Uterus (tissue), 4 donors: ENCODE measurements around the gene REV1. TPM values are rescaled to one million over a fixed set of nuclear protein-coding genes. Genes with fewer than 3 reads are reported as not detected.
"Not testable (repeated sequence)": the region's sequence is repeated elsewhere in the genome, so short reads cannot be mapped to it uniquely, and the experiment has no call there.

Experiments
- DNase-seq, 2 donors: peaks; one replicate each; pipeline ENCODE4 v3.0.0-alpha.2; 2019 to 2020
- H3K27ac ChIP-seq, 2 donors: fragments of 200-600 bp; sonication (generic); 1 replicate in 1 of 2; 2 replicates in 1 of 2; pipeline ENCODE4 v1.5.1; 2016 to 2018
- H3K27me3 ChIP-seq, 2 donors: fragments of 200-600 bp; sonication (generic); one replicate each; pipeline ENCODE4 v1.5.1; 2018 to 2019; ENCODE audit warnings: control low read depth in 1 of 2
- H3K36me3 ChIP-seq, 2 donors: fragments of 200-600 bp; sonication (generic); one replicate each; pipeline ENCODE4 v1.5.1; 2019; ENCODE audit warnings: control low read depth in 1 of 2
- H3K4me1 ChIP-seq, 2 donors: fragments of 200-600 bp; sonication (generic); one replicate each; pipeline ENCODE4 v1.5.1; 2018 to 2019; ENCODE audit warnings: control low read depth in 1 of 2
- H3K4me3 ChIP-seq, 2 donors: fragments of 200-600 bp; sonication (generic); 1 replicate in 1 of 2; 2 replicates in 1 of 2; pipeline ENCODE4 v1.5.1; 2018 to 2019; ENCODE audit warnings: mild to moderate bottlenecking in 1 of 2
- H3K9me3 ChIP-seq, 2 donors: fragments of 200-600 bp; sonication (generic); one replicate each; pipeline ENCODE4 v1.5.1; 2019; ENCODE audit warnings: control low read depth in 1 of 2
- POLR2A ChIP-seq, 2 donors: fragments of 450-650 bp; IDR thresholded peaks; one replicate each; pipeline ENCODE4 v1.6.1; 2016; ENCODE audit warnings: antibody characterized with exemption in 2 of 2, mild to moderate bottlenecking in 1 of 2, moderate library complexity in 1 of 2
- intact Hi-C: fragments of 100-400 bp; cut with DNase I; formaldehyde crosslinking; loops from one replicate; pipeline ENCODE4 v1.15.1; 2023; ENCODE audit warnings: low total_unique reads
- total RNA-seq, 4 donors: library from RNA; depleted of rRNA in 3 of 4; stranded (reverse); fragments of >200 nt in 3 of 4; gene quantifications; one replicate each; pipeline versions ENCODE4 v1.1.0 to v1.2.4, GENCODE V29; 2014 to 2023
- TF ChIP-seq, protein P1 (sequence below), 4 experiments: fragments of 200-600 bp in 2 of 4; fragments of 450-650 bp in 2 of 4; sonication (generic) in 2 of 4; IDR thresholded peaks; one replicate each; pipeline ENCODE4 v1.5.1; 2016 to 2019; ENCODE audit warnings: antibody characterized with exemption in 4 of 4, mild to moderate bottlenecking in 2 of 4, moderate library complexity in 1 of 4
- donor health status: DM: yes; HTN: yes; CAD: no.

The REV1 gene
- total RNA-seq, 4 donors from 2014 or later: 20.7 to 132 (median 65.4) TPM

DNA sequence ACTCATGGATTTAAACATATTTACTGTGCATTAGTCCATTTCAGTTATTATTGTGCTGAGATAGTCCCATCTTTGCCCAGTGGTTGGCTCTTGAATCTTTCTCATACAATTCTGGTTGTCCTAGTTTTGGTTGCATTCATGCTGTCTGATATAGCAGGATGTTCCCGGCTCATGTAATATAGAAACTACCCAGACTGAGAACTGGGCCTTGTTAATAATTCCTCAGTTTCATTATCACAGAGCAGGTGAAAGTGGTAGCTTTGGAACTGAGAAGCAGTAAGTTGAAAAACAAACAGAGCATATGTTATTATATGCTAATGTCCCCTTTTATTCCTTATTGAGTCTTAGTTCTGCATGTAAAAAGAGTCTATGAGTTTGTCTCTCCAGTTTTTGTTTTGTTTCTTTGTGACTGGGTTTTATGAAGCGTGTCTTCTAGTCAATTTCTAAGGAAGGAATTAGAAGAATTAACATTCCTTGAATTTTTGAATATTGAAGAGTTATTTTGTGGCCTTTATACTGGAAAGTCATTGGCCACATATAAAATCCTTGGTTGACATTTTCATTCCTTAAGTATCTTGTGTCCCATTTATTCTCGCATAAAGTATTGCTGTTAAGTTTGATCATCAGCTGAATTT lies 109.3 kb downstream of the REV1 start:
- Histone ChIP-seq H3K27ac (no peak overlapping the region), H3K36me3 (no peaks in the 10 kb centered on the region), H3K27me3 (no peaks in the 10 kb centered on the region), H3K4me3 (no peak overlapping the region), H3K4me1 (no peaks in the 10 kb centered on the region), H3K9me3 (no peaks in the 10 kb centered on the region)
- TF ChIP-seq, protein P1, sequence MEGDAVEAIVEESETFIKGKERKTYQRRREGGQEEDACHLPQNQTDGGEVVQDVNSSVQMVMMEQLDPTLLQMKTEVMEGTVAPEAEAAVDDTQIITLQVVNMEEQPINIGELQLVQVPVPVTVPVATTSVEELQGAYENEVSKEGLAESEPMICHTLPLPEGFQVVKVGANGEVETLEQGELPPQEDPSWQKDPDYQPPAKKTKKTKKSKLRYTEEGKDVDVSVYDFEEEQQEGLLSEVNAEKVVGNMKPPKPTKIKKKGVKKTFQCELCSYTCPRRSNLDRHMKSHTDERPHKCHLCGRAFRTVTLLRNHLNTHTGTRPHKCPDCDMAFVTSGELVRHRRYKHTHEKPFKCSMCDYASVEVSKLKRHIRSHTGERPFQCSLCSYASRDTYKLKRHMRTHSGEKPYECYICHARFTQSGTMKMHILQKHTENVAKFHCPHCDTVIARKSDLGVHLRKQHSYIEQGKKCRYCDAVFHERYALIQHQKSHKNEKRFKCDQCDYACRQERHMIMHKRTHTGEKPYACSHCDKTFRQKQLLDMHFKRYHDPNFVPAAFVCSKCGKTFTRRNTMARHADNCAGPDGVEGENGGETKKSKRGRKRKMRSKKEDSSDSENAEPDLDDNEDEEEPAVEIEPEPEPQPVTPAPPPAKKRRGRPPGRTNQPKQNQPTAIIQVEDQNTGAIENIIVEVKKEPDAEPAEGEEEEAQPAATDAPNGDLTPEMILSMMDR (IDR thresholded peaks at IDR 0.05): no peak
- no peak for TF ChIP-seq POLR2A (IDR thresholded peaks at IDR 0.05)
- intact Hi-C loops: no loop called here
- DNase-seq: no peak

DNA sequence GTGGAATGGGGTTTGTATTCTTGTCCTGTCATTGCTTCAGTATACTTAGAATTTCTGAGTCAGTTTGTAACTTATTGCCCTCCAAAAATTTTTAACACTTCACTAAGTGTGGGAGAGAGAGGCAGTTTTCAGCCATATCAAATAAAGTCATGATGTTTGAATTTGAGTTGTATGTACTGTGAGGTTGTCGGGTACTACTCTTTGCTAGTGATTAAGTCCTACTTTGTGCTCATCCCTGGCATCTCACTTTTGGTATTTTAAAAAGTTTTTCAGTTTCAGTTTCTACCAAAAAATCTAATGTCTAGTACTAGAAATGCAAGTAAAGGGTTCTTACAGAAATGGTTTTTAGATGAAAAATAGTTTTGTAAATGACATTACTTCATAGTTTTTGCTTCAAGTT lies 111.9 kb downstream of the REV1 start:
- intact Hi-C loops: no loop called here
- TF ChIP-seq POLR2A (IDR thresholded peaks at IDR 0.05): no peak
- TF ChIP-seq, protein P1 (IDR thresholded peaks at IDR 0.05): no peak

DNA sequence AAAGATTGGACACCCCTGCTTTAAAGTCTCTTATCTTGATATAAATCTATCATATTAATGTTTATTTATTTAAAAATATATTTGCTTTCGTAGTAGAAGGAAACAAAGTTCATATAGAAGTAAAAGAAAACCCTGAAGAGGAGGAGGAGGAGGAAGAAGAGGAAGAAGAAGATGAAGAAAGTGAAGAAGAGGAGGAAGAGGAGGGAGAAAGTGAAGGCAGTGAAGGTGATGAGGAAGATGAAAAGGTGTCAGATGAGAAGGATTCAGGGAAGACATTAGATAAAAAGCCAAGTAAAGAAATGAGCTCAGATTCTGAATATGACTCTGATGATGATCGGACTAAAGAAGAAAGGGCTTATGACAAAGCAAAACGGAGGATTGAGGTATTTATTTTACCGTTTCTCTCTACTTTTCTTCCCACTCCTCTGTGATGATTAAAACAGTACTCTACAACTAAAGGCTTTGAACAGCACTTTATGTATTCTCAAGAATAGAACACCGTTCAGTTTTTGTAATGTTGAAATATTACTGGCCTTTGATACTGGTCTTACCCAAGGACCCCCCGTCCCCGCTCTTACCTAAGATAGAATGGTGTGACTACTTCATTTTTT lies 113.5 kb downstream of the REV1 start:
- no peak for TF ChIP-seq POLR2A (IDR thresholded peaks at IDR 0.05)
- TF ChIP-seq, protein P1 (IDR thresholded peaks at IDR 0.05): no peak
- H3K27me3 ChIP-seq: no peaks in the 10 kb centered on the region
- DNase-seq: no peak
- no peaks in the 10 kb centered on the region for H3K4me1 ChIP-seq
- peaks cover 0 to 4% of the 10 kb centered on the region in 2 donors for H3K9me3 ChIP-seq
- no peaks in the 10 kb centered on the region for H3K36me3 ChIP-seq
- no peak overlapping the region for H3K27ac ChIP-seq
- intact Hi-C loops: no loop called here
- no peak overlapping the region for H3K4me3 ChIP-seq

More for the DNA sequence above, 111.9 kb downstream of the REV1 start:
- Histone ChIP-seq H3K4me3 (no peak overlapping the region), H3K27ac (no peak overlapping the region), H3K9me3 (peaks cover 0 to 4% of the 10 kb centered on the region in 2 donors), H3K27me3 (no peaks in the 10 kb centered on the region), H3K4me1 (no peaks in the 10 kb centered on the region), H3K36me3 (no peaks in the 10 kb centered on the region)
- DNase-seq: no peak

DNA sequence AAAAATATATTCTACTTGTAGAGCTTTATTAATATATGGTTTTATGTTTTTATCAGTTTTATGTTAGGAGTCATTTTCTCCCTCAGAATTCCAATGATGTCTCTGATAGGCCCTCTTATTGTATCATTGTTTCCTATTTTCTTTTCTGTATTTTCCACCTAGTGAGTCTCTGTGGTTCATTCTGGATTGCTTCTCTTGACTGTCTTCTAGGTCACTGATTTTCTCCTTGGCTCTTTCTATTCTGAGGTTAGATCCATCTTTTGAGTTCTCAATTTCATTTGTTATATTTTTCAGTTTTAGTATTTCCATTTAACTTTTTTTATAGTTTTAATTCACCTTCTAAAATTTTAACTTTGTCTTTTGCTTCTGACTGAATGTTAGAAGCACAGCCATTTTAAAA lies 115.1 kb downstream of the REV1 start:
- Histone ChIP-seq H3K36me3 (no peaks in the 10 kb centered on the region), H3K4me1 (no peaks in the 10 kb centered on the region), H3K27me3 (no peaks in the 10 kb centered on the region), H3K27ac (no peak overlapping the region), H3K4me3 (no peak overlapping the region), H3K9me3 (peaks cover 0 to 4% of the 10 kb centered on the region in 2 donors)
- TF ChIP-seq POLR2A (IDR thresholded peaks at IDR 0.05): no peak
- TF ChIP-seq, protein P1 (IDR thresholded peaks at IDR 0.05): no peak
- DNase-seq: no peak
- intact Hi-C loops: no loop called here

DNA sequence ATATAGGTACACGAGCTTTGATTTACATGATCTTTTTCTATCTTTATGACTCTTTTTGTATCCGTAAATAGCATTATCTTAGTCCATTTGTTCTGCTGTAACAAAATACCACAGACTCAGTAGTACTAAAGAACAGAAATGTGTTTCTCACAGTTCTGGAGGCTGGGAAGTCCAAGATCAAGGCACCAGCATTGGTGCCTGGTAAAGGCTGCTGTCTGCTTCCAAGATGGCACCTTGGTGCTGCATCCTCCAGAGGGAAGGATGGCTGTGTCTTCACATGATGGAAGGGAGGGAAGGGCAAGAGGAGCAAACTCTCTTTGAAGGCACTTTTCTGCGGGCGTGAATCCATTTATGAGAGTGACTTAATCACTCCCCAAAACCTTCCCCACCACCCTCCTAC lies 116.7 kb downstream of the REV1 start:
- no peak overlapping the region for H3K27ac ChIP-seq
- H3K9me3 ChIP-seq: peaks cover 0 to 4% of the 10 kb centered on the region in 2 donors
- H3K4me3 ChIP-seq: no peak overlapping the region
- no peaks in the 10 kb centered on the region for H3K4me1 ChIP-seq
- no peak for DNase-seq
- no peak for TF ChIP-seq POLR2A (IDR thresholded peaks at IDR 0.05)
- TF ChIP-seq, protein P1 (IDR thresholded peaks at IDR 0.05): no peak
- no peaks in the 10 kb centered on the region for H3K27me3 ChIP-seq
- intact Hi-C loops: no loop called here
- H3K36me3 ChIP-seq: no peaks in the 10 kb centered on the region

DNA sequence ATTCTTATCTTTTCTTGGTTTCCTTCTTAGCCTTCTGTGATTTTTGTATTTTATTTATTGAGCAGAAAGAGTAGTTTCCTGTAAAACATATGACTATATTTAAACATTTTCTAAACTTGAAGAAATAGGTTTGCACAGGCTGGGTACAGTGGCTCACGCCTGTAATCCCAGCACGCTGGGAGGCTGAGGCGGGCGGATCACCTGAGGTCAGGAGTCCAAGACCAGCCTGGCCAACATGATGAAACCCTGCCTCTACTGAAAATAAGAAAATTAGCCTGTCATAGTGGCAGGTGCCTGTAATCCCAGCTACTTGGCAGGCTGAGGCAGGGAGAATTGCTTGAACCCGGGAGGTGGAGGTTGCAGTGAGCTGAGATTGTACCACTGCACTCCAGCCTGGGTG lies 121.0 kb downstream of the REV1 start:
- H3K4me3 ChIP-seq, DNase-seq, H3K36me3 ChIP-seq, intact Hi-C loops, H3K9me3 ChIP-seq, H3K27ac ChIP-seq, H3K4me1 ChIP-seq, H3K27me3 ChIP-seq: not testable (repeated sequence)
